Inflammatory macrophage treated with lipopolysaccharide for 1 hour (primary cell): ENCODE results near the gene NAPA.

ENCODE experiments used
- DNase-seq, 2 donors: peaks; one replicate each; pipeline ENCODE4 v3.0.0-alpha.2; 2020 to 2022

The NAPA gene

GRCh38 chr19:47521473-47522180 is 6.8 kb upstream of the NAPA start:
- DNase-seq, result no peak

- DNase-seq, result no peak
Measured at GRCh38 chr19:47520839-47521238, 6.0 kb upstream of the NAPA start.

- DNase-seq, result no peak
Measured at GRCh38 chr19:47520343-47520806, 5.5 kb upstream of the NAPA start.

- no peak for DNase-seq
Measured at GRCh38 chr19:47518854-47519253, 4.0 kb upstream of the NAPA start.

- DNase-seq, result no peak
Measured at GRCh38 chr19:47518139-47518538, 3.3 kb upstream of the NAPA start.

GRCh38 chr19:47514151-47514868 is 553 bp downstream of the NAPA start:
- peak in 1 of 2 donors; percentile 8 for DNase-seq

- no peak for DNase-seq
Measured at GRCh38 chr19:47512948-47513319, 1.9 kb downstream of the NAPA start.

- peak in 1 of 2 donors; percentile 12 for DNase-seq
Measured at GRCh38 chr19:47512183-47512947, 2.5 kb downstream of the NAPA start.

- DNase-seq, result no peak
Measured at GRCh38 chr19:47511681-47512080, 3.2 kb downstream of the NAPA start.

- no peak for DNase-seq
Measured at GRCh38 chr19:47511128-47511517, 3.7 kb downstream of the NAPA start.

GRCh38 chr19:47510516-47511127 is 4.2 kb downstream of the NAPA start:
- no peak for DNase-seq

- DNase-seq, result no peak
Measured at GRCh38 chr19:47509973-47510372, 4.9 kb downstream of the NAPA start.

GRCh38 chr19:47509170-47509847 is 5.6 kb downstream of the NAPA start:
- DNase-seq, result no peak

- DNase-seq, result no peak
Measured at GRCh38 chr19:47508721-47509120, 6.1 kb downstream of the NAPA start.

- no peak for DNase-seq
Measured at GRCh38 chr19:47507924-47508553, 6.8 kb downstream of the NAPA start.

- DNase-seq, result no peak
Measured at GRCh38 chr19:47507012-47507411, 7.9 kb downstream of the NAPA start.

- DNase-seq, result no peak
Measured at GRCh38 chr19:47506459-47506858, 8.4 kb downstream of the NAPA start.

- DNase-seq, result no peak
Measured at GRCh38 chr19:47505506-47505905, 9.4 kb downstream of the NAPA start.

GRCh38 chr19:47503826-47504150 is 11.1 kb downstream of the NAPA start:
- no peak for DNase-seq

- DNase-seq, result no peak
Measured at GRCh38 chr19:47503130-47503825, 11.6 kb downstream of the NAPA start.
